ENCODE results near the gene PRRX2. TPM values are rescaled to one million over a fixed set of nuclear protein-coding genes. Genes with fewer than 3 reads are reported as not detected.
A peak's percentile ranks its signal among the peaks of the same experiment; 100 is the strongest.

The PRRX2 gene
- total and polyA plus RNA-seq, 9 of the 15 experiments (the other 6 are each of a cell fraction or from before 2014, with no cell fraction given), result 0.21 TPM; not detected in 8

GRCh38 chr9:129726322-129727160, 61.1 kb downstream of the PRRX2 start:
- WGBS (ENCODE audit: insufficient coverage, low coverage, missing lambda C conversion rate), result 10% methylated on average over 19 of the region's 23 CpGs
- Histone ChIP-seq H3K27me3 (ENCODE audit: control insufficient read depth in 2 of 2, insufficient read depth in 2 of 2, low read length in 2 of 2) (peaks cover 15 to 37% of the 10 kb centered on the region in 2 experiments), H3K9me3 (replicated peaks; ENCODE audit: control insufficient read depth, insufficient read depth, low read depth, low read length) (no peaks in the 10 kb centered on the region), H3K4me3 (no peak overlapping the region), H2AFZ (ENCODE audit: low read depth, low read length) (peak overlapping the region; percentile 32; the same call in 1 of the 2 replicates), H3K4me2 (ENCODE audit: insufficient read depth, low read length) (no peak overlapping the region; the same call in 1 of the 2 replicates), H3K4me1 (replicated peaks in 1 of 2; ENCODE audit: control insufficient read depth in 2 of 2, insufficient read depth in 2 of 2, low read length in 2 of 2) (peaks cover 0 to 20% of the 10 kb centered on the region in 2 experiments; a peak in 2 of 5 replicates), H3K9ac (ENCODE audit: insufficient read depth in 1 of 2, low read depth in 2 of 2, low read length in 2 of 2) (no peak overlapping the region), H3K9me1 (ENCODE audit: control insufficient read depth, insufficient read depth, low read length) (no peaks in the 10 kb centered on the region), H3K36me3 (ENCODE audit: control insufficient read depth, insufficient read depth, low read length) (no peaks in the 10 kb centered on the region), H4K20me1 (replicated peaks; ENCODE audit: control insufficient read depth, insufficient read depth, low read length) (no peaks in the 10 kb centered on the region), H3K79me2 (ENCODE audit: control insufficient read depth, insufficient read depth, low read length) (no peaks in the 10 kb centered on the region), H3K27ac (ENCODE audit: extremely low read depth, low read depth, low read length) (no peak overlapping the region)
- POLR2A ChIA-PET, result interaction anchor here (0.6 to 4.7 kb wide), 9 partner anchors 10 to 1449 kb away, joined by 3 to 23 read pairs (median 4); no protein-coding TSS in a partner anchor
- DNase-seq (ENCODE audit: extremely low read depth in 1 of 4, low spot score in 3 of 4) (peak; percentile 88 to 98 (median 96)), FAIRE-seq (peak; percentile 75), ATAC-seq (peak; percentile 97)
- in situ Hi-C loops (cut with MboI) (no loop called here), intact Hi-C loops (cut with micrococcal nuclease) (loop anchor here (2.0 to 5.0 kb wide), 4 partner anchors 56 to 1429 kb away; partner anchors contain the start of gene ASB6)
- CTCF ChIA-PET (ENCODE audit: low intra/inter-chr PET ratio), result interaction anchor here (0.6 to 3.1 kb wide), 12 partner anchors 8 to 437 kb away, joined by 3 to 46 read pairs (median 4); no protein-coding TSS in a partner anchor
- no TSS peak for BruUV-seq (replicated peaks)
- no peak for TF ChIP-seq ARID3A (IDR thresholded peaks at IDR 0.05; ENCODE audit: borderline replicate concordance, low read depth, low read length)
- TF ChIP-seq YY1 (IDR thresholded peaks at IDR 0.05; ENCODE audit: borderline replicate concordance in 1 of 3, control insufficient read depth in 1 of 3, extremely low read depth in 1 of 3, insufficient read depth in 3 of 3, insufficient read length in 1 of 3, insufficient replicate concordance in 2 of 3, low read depth in 1 of 3, low read length in 2 of 3), result peak in 2 of 3 experiments; percentile 48 to 66
- TF ChIP-seq, protein P1, sequence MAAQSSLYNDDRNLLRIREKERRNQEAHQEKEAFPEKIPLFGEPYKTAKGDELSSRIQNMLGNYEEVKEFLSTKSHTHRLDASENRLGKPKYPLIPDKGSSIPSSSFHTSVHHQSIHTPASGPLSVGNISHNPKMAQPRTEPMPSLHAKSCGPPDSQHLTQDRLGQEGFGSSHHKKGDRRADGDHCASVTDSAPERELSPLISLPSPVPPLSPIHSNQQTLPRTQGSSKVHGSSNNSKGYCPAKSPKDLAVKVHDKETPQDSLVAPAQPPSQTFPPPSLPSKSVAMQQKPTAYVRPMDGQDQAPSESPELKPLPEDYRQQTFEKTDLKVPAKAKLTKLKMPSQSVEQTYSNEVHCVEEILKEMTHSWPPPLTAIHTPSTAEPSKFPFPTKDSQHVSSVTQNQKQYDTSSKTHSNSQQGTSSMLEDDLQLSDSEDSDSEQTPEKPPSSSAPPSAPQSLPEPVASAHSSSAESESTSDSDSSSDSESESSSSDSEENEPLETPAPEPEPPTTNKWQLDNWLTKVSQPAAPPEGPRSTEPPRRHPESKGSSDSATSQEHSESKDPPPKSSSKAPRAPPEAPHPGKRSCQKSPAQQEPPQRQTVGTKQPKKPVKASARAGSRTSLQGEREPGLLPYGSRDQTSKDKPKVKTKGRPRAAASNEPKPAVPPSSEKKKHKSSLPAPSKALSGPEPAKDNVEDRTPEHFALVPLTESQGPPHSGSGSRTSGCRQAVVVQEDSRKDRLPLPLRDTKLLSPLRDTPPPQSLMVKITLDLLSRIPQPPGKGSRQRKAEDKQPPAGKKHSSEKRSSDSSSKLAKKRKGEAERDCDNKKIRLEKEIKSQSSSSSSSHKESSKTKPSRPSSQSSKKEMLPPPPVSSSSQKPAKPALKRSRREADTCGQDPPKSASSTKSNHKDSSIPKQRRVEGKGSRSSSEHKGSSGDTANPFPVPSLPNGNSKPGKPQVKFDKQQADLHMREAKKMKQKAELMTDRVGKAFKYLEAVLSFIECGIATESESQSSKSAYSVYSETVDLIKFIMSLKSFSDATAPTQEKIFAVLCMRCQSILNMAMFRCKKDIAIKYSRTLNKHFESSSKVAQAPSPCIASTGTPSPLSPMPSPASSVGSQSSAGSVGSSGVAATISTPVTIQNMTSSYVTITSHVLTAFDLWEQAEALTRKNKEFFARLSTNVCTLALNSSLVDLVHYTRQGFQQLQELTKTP (IDR thresholded peaks at IDR 0.05; ENCODE audit: low read depth in 1 of 2, partially characterized antibody in 2 of 2), result no peak
- TF ChIP-seq NRF1 (conservative IDR thresholded peaks at IDR 0.05 in 1 of 2, IDR thresholded peaks at IDR 0.05 in 1 of 2), result no peak
- peak; percentile 90 for TF ChIP-seq SMC3 (conservative IDR thresholded peaks at IDR 0.05; ENCODE audit: insufficient read depth, low read depth, low read length)
- TF ChIP-seq ZNF12 (CRISPR knock-in tag; IDR thresholded peaks at IDR 0.05), result no peak
- TF ChIP-seq IFI16 (CRISPR knock-in tag; IDR thresholded peaks at IDR 0.05), result no peak
- TF ChIP-seq, protein P2, sequence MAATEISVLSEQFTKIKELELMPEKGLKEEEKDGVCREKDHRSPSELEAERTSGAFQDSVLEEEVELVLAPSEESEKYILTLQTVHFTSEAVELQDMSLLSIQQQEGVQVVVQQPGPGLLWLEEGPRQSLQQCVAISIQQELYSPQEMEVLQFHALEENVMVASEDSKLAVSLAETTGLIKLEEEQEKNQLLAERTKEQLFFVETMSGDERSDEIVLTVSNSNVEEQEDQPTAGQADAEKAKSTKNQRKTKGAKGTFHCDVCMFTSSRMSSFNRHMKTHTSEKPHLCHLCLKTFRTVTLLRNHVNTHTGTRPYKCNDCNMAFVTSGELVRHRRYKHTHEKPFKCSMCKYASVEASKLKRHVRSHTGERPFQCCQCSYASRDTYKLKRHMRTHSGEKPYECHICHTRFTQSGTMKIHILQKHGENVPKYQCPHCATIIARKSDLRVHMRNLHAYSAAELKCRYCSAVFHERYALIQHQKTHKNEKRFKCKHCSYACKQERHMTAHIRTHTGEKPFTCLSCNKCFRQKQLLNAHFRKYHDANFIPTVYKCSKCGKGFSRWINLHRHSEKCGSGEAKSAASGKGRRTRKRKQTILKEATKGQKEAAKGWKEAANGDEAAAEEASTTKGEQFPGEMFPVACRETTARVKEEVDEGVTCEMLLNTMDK (IDR thresholded peaks at IDR 0.05; ENCODE audit: borderline replicate concordance, insufficient read depth, low read depth, low read length, poor library complexity, severe bottlenecking), result no peak
- TF ChIP-seq JUND (IDR thresholded peaks at IDR 0.05; ENCODE audit: borderline replicate concordance, low read depth, low read length), result 0 out of 2 replicates have a peak, but pooled peaks have one; percentile 50
- no peak; the same call in 2 of the 3 replicates for TF ChIP-seq JUND (tag; IDR thresholded peaks at IDR 0.05; ENCODE audit: borderline replicate concordance, low read depth, low read length)

All from K562 (cell line).